ENCODE results near the gene ALS2CL. TPM values are rescaled to one million over a fixed set of nuclear protein-coding genes. Genes with fewer than 3 reads are reported as not detected.

Gene ALS2CL
- total and polyA plus RNA-seq, 8 donors = 7.8 to 61.1 (median 14.2) TPM

- WGBS, 2 donors = 68 to 69% methylated on average over 2 of the region's 2 CpGs
- peaks cover 0 to 4% (median 0%) of the 10 kb centered on the region in 3 donors for H3K36me3 ChIP-seq
- H3K9me3 ChIP-seq = no peaks in the 10 kb centered on the region
- ATAC-seq = no peak
- TF ChIP-seq CTCF (IDR thresholded peaks at IDR 0.05) = no peak
- H3K27me3 ChIP-seq = no peaks in the 10 kb centered on the region
- no peak overlapping the region for H3K27ac ChIP-seq
- peaks cover 0 to 7% (median 3%) of the 10 kb centered on the region in 3 donors for H3K4me1 ChIP-seq
- DNase-seq = peak in 3 of 6 donors; percentile 15 to 40 (median 28)
- no peak for FAIRE-seq
- intact Hi-C loops (cut with DNase I) = no loop called here
- H3K4me3 ChIP-seq = no peak overlapping the region
Observed at GRCh38 chr3:46668591-46668990, 24.9 kb downstream of the ALS2CL start.

GRCh38 chr3:46668116-46668515 lies 25.4 kb downstream of the ALS2CL start:
- Histone ChIP-seq H3K4me3 (no peak overlapping the region), H3K4me1 (peaks cover 0 to 7% (median 3%) of the 10 kb centered on the region in 3 donors), H3K36me3 (peaks cover 0 to 4% (median 0%) of the 10 kb centered on the region in 3 donors), H3K9me3 (no peaks in the 10 kb centered on the region), H3K27me3 (no peaks in the 10 kb centered on the region), H3K27ac (no peak overlapping the region)
- FAIRE-seq (no peak), ATAC-seq (no peak), DNase-seq (peak in 2 of 6 donors; percentile 39 to 52)
- intact Hi-C loops (cut with DNase I) = no loop called here
- TF ChIP-seq CTCF (IDR thresholded peaks at IDR 0.05) = no peak
- 61 to 67% methylated on average over 8 of the region's 8 CpGs for WGBS, 2 donors

GRCh38 chr3:46667657-46668056 lies 25.8 kb downstream of the ALS2CL start:
- no peak overlapping the region for H3K4me3 ChIP-seq
- H3K36me3 ChIP-seq = peaks cover 0 to 4% (median 0%) of the 10 kb centered on the region in 3 donors
- DNase-seq (peak in 3 of 6 donors; percentile 13 to 44 (median 33)), FAIRE-seq (no peak), ATAC-seq (no peak)
- H3K27me3 ChIP-seq = no peaks in the 10 kb centered on the region
- 87 to 90% methylated on average over 9 of the region's 9 CpGs for WGBS, 2 donors
- no peaks in the 10 kb centered on the region for H3K9me3 ChIP-seq
- H3K4me1 ChIP-seq = peaks cover 0 to 7% (median 3%) of the 10 kb centered on the region in 3 donors
- H3K27ac ChIP-seq = no peak overlapping the region
- TF ChIP-seq CTCF (IDR thresholded peaks at IDR 0.05) = no peak
- intact Hi-C loops (cut with DNase I) = no loop called here

- intact Hi-C loops (cut with DNase I) = no loop called here
- H3K4me1 ChIP-seq = peaks cover 0 to 7% (median 3%) of the 10 kb centered on the region in 3 donors
- TF ChIP-seq CTCF (IDR thresholded peaks at IDR 0.05) = no peak
- peaks cover 0 to 4% (median 0%) of the 10 kb centered on the region in 3 donors for H3K36me3 ChIP-seq
- 80 to 97% methylated on average over 8 of the region's 8 CpGs for WGBS, 2 donors
- no peaks in the 10 kb centered on the region for H3K27me3 ChIP-seq
- H3K27ac ChIP-seq = no peak overlapping the region
- FAIRE-seq = no peak
- no peaks in the 10 kb centered on the region for H3K9me3 ChIP-seq
- ATAC-seq = no peak
- peak in 5 of 6 donors; percentile 8 to 51 (median 23) for DNase-seq
- H3K4me3 ChIP-seq = no peak overlapping the region
Observed at GRCh38 chr3:46667061-46667621, 26.3 kb downstream of the ALS2CL start.

- ATAC-seq = peak in 3 of 4 donors; percentile 27 to 54 (median 43)
- peaks cover 0 to 7% (median 3%) of the 10 kb centered on the region in 3 donors for H3K4me1 ChIP-seq
- no peaks in the 10 kb centered on the region for H3K27me3 ChIP-seq
- intact Hi-C loops (cut with DNase I) = no loop called here
- DNase-seq = peak in 4 of 6 donors; percentile 16 to 44 (median 30)
- no peak for TF ChIP-seq CTCF (IDR thresholded peaks at IDR 0.05)
- WGBS, 2 donors = 42% methylated on average over 7 of the region's 7 CpGs
- H3K9me3 ChIP-seq = no peaks in the 10 kb centered on the region
- peaks cover 0 to 3% (median 0%) of the 10 kb centered on the region in 3 donors for H3K36me3 ChIP-seq
- no peak overlapping the region for H3K4me3 ChIP-seq
- no peak for FAIRE-seq
- no peak overlapping the region for H3K27ac ChIP-seq
Observed at GRCh38 chr3:46666453-46666845, 27.0 kb downstream of the ALS2CL start.

All from pancreas (tissue), 10 donors.